Limb (tissue), 2 donors: ENCODE measurements around the gene SAMD1.

Experiments
- DNase-seq, 2 donors: peaks; one replicate each; pipeline ENCODE4 v3.0.0-alpha.2; 2016; ENCODE audit errors: extremely low spot score in 2 of 2

The SAMD1 gene

GRCh38 chr19:14039181-14039580 is 51.4 kb downstream of the SAMD1 start:
- no peak for DNase-seq
